Epithelial cell of alveolus of lung (primary cell): Measurements from ENCODE around the gene AMFR. TPM values are rescaled to one million over a fixed set of nuclear protein-coding genes. Genes with fewer than 3 reads are reported as not detected.

Experiments
- total RNA-seq: library from RNA; depleted of rRNA; stranded (reverse); fragments of >200 nt; gene quantifications from 2 replicates; pipeline ENCODE4 v1.2.1, GENCODE V29; 2015

AMFR gene
- total RNA-seq, result 121 and 137 TPM in 2 replicates

GRCh38 chr16:56425439-56425832, at the start of gene AMFR:
Gene AMFR, minus strand, starts transcription at chr16:56425545. Its CDS starts 218 bp downstream, at chr16:56425327.

DNA sequence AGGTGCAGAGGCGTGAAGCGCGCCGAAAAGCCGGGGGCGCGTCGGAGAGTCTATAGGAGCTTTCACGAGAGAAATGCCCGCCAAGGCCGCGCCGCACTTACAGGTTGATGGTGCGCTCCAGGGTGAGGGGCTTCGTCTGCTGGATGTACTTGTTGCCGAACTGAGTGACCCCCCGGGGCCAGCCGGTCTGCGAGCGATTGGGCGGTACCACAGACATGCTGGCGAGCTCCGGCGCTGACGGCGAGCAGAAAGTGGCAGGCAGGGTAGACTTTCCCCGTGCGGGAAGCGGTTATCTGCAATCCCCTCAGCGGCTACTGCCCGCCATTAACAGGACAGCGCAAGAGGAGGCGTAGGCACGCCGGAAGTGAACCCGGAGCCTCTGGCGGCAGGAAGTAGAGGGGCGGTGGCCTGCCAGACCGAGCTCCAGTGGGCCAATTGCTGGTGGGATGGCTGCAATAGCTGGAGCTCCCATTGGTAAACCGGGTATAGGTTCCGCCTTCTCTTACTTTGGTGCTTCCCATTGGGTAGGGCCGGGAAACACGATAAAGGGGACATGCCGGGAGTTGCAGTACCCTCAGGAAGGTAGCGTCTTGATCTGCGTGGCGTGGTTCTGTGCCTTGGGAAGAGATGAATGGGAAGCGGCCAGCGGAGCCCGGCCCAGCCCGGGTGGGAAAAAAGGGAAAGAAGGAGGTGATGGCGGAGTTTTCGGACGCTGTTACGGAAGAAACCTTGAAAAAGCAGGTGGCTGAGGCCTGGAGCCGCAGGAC, 25.8 kb upstream of the AMFR start, which contains the start of the genes NUDT21 and OGFOD1:
TSS of gene NUDT21 (minus strand) at position 347 of the 767 bp plus-strand sequence. CDS start at position 217, 130 bp downstream.
TSS of gene OGFOD1 (plus strand) at position 569 of the 767 bp plus-strand sequence. CDS start at position 628, 59 bp downstream.

Other genes with a start within 250 kb of the AMFR start
- 0.08 TPM in 1 of 2 replicates, not detected in the other for gene GNAO1, start 234.1 kb downstream of the AMFR start, total RNA-seq
- 54.5 and 64.5 TPM in 2 replicates for gene NUDT21, start 25.8 kb upstream of the AMFR start, total RNA-seq
- 29.1 and 49.0 TPM in 2 replicates for gene OGFOD1, start 26.0 kb upstream of the AMFR start, total RNA-seq
- 30.1 and 56.3 TPM in 2 replicates for gene BBS2, start 94.5 kb upstream of the AMFR start, total RNA-seq
- gene MT4, start 139.5 kb upstream of the AMFR start, total RNA-seq, result not detected in 2 replicates
- gene MT3, start 164.0 kb upstream of the AMFR start, total RNA-seq, result 0.52 TPM in 1 of 2 replicates, not detected in the other
- 177 and 1,835 TPM in 2 replicates for gene MT2A, start 183.0 kb upstream of the AMFR start, total RNA-seq
- 254 and 593 TPM in 2 replicates for gene MT1E, start 200.2 kb upstream of the AMFR start, total RNA-seq
- gene MT1M, start 207.1 kb upstream of the AMFR start, total RNA-seq, result 10.9 and 12.5 TPM in 2 replicates
- 22.4 and 82.3 TPM in 2 replicates for gene MT1A, start 213.1 kb upstream of the AMFR start, total RNA-seq
- gene MT1B, start 226.3 kb upstream of the AMFR start, total RNA-seq, result not detected in 2 replicates
- gene MT1F, start 232.4 kb upstream of the AMFR start, total RNA-seq, result 1.3 and 5.2 TPM in 2 replicates
- gene MT1G, start 242.5 kb upstream of the AMFR start, total RNA-seq, result 18.6 and 78.2 TPM in 2 replicates
- gene MT1H, start 244.3 kb upstream of the AMFR start, total RNA-seq, result not detected in 2 replicates